Limb (tissue), 2 donors: ENCODE data around the gene INPP5K.
A peak's percentile ranks its signal among the peaks of the same experiment; 100 is the strongest.
"Not testable (repeated sequence)": the region's sequence is repeated elsewhere in the genome, so short reads cannot be mapped to it uniquely, and the experiment has no call there.

Experiments used
- DNase-seq, 2 donors: peaks; one replicate each; pipeline ENCODE4 v3.0.0-alpha.2; 2016; ENCODE audit errors: extremely low spot score in 2 of 2

The INPP5K gene

DNA sequence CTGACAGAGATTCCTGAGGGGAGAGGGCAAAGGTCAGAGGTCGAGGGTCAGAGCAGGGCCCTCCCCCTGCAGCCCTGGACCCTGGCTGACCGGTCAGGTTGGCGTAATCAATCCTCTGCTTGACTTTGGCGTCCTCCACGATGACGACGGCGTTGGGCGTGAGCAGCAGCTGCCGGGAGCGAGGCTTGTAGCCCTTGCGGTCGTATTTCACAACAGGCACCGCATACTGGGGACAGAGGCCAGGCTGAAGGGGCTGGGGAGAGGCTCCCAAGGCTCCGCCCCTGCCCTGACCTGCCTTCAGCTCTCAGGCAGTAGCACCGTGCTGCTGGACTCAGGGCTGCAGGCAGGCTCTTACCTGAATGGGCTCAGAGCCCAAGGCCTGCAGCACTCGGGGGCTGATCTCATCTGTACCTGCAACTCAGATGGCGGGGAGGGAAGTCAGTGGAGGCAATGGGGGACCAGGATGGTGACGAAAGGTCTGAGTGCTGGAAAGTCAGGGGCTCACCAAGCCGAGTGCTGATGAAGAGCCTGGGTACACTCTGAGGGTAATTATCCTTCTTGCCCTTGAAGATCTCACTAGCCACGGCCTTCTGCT is 48.4 kb downstream of the INPP5K start:
- DNase-seq, result no peak

DNA sequence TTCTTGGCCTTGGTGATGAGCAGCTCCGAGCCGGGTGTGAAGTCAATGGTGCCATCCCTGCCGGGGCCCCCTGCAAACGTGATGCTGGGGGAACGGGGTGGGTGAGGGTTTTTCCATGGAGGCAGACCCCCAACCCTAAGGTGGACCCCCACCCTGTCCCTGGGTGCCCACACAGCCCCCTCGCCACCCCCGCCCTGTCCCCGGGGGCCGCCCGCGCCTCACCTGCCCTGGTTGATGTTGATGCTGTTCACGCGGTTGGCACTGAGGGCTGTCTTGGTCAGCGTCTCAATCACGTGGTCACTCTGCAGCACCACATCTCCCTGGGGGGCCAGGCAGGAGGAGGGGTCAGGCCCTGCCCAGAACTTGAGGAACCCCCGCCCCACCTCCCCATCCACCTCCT is 49.2 kb downstream of the INPP5K start:
- DNase-seq, result no peak

DNA sequence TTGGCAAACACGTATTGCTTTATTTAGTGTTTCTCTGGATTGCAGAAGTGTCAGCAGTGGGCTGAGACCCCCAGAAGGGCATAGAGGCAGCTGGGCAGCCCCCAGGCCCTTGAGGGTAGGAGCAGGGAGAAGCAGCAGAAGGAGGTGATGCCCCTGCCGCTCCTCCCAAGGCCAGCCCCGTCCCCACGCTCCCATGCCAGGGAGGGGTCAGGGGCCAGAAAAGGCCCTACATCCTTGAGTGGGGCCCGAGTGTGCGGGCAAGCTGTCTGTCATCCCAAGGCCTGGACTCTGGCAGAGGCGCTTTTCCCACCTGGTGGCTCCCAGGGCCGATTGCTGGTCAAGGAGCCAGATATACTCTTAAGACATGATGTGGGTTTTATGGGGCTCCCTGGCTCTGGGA is 52.2 kb downstream of the INPP5K start:
- DNase-seq, result no peak

DNA sequence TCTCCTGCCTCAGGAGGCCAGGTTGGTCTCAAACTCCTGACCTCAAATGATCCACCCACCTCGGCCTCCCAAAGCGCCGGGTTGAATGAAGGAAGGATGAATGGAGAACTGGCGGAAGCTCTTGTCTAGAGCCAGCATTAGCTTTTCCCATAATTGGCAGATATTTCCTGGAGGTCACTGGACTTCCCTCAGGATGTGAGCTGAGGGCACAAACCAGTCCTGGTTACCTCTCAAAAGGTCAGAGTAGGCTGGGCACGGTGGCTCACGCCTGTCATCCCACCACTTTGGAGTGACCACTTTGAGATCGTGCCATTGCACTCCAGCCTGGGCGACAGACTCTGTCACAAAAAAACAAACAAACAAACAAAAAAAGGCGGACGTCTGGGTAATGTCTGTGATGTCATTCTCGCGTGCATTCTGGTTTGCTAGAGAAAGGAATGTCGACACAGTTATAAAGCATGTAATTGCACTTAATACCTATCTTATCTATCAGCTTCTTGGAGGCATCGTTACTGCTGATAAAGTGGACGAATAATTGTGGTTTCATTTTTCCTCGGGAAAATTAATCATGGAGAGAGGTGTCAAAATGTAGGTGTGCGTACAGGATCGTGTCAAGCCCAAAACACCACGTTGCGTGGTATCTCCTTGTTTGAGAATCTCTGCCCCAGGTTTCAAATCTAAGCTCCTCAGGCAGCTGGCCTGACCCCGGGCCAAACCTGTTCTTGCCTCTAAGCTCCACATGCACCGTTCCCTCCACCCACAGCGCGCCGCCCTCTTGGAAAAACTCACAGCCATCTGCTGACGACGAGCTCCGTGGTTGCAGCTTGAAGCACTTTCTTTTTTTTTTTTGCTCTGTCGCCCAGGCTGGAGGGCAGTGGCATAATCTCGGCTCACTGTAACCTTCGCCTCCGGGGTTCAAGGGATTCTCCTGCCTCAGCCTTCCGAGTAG is 54.0 kb downstream of the INPP5K start:
- DNase-seq, result no peak

DNA sequence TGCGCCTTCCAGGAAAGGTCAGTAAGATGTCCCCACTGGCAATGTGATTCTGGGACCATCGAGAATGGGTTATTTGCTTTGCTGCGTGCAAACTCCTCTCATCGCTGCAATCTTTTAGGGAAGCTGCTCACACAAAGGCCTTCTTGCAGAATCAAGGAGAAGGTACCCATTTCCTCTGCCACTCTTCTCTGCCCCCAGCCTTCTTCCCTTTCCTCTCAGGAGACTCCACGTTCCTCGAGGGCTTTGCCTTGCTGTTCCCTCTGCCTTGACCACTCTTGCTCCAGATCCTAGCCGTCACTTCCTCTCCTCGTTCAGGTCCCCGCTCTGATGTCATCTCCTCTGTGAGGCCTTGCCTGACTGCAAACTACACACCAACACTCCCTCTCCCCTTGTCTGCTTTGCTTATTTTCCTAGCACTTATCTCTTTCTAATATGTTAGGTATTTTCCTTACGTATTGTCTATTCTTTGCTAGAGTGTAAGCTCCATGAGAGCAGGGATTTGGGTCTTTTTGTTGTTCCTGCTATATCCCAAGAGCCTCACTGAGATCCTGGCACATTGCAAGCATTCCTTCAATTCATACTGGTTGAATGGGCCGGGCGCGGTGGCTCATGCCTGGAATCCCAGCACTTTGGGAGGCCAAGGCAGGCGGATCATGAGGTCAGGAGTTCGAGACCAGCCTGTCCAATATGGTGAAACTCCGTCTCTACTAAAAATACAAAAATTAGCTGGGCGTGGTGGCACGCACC is 55.0 kb downstream of the INPP5K start:
- DNase-seq, result no peak

DNA sequence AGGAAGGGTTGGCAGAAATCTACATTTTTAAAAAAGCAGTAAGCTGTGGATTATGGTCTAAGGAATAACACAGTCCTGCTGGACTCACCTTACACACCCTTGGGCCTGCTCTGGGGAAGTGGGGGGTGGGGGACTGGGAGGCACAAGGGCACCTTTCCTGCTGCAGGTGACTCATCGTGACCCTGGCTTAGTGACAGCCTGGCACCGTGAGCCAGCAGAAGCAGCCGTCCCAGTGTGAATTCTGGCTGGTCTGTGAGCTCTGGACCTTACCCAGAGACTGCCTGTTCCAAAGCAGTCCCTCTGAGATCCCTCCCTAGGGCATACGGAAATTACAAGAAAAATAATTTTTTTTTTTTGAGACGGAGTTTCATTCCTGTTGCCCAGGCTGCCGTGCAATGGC is 56.2 kb downstream of the INPP5K start:
- no peak for DNase-seq

DNA sequence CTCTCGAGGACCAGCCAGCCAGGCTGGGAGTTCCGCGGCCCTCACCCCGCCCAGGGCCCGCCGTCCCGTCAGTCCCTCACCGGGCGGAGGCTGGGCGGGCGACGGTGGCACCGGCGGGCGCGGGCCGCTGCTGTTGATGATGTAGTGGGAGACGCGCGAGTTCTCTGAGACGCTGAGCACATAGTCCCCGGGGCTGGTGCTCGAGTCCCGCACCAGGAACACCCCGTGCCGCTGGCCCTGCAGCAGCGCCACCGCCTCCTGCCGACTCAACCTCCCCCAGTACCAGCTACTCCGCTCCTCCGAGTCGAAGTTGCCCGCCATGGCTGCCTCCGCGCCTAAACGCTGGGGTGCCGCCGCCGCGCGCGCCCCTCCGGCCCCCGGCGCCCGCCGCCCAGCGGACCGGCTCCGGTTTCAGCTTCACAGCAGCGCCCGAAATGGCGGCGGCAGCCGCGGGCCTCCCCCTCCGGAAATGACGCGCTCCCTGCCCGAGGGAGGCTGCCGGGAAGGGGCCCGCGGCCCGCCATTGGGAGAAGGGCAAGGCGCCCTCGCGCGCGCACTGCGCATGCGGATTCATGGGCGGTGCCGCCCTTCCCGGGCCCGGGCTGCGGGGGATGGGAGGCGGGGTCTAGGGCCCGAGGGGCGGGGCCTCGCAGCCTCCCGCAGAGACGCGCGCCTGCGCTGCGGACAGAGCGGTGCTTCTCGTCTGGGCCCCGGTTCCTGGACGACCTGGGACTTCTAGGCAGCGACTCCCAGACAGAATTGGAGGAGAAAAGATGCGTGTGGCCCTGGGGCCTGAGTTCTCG is 60.4 kb downstream of the INPP5K start, which contains the start of gene CRK:
TSS of gene CRK (minus strand) at position 436 of the 803 bp plus-strand sequence. CDS start at position 321, 115 bp downstream.
- DNase-seq, result peak; percentile 96 to 99

DNA sequence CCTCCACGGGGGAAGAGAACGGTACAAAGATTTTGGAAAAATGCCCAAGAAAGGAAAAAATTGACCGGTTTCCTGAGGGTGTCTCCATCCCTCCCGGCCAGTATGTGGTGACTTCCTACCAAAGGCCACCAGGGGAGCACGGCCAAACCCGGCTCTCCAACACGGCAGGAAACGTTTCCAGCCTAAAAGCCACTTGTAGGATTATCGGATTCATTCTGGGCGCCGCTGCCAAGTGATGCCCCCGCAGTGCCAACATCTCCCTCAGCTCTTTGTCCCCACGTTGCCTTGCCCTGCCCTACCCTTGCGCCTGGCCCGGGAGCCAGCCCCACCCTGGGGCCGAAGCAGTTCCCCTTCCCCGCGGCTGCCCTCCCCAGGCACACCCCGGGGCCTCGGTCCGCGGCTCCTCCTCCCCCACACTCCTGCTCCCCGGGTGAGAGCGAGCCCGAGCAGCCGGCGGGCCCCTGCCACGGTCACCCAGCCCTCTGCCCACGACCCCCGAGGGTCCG is 61.1 kb downstream of the INPP5K start:
- peak; percentile 49 to 72 for DNase-seq

DNA sequence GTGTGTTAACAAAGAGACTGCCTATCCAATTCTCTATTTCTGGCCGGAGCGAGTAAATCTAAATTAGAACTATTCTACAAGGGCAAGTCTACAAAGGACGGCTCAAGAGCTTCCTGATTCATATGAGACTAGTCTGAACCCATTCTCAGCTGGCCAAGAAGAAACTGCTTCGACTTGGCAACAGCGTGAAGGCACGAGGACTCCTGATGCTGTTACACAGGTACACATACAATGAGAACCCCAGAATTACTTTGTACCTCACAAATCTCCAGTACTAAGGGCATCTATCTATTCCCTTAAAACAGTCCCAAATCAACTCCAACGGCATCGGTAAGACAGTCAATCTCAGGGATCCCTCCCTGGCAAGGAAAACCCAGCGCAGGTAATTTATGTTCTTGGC is 61.9 kb downstream of the INPP5K start:
- DNase-seq, result no peak

DNA sequence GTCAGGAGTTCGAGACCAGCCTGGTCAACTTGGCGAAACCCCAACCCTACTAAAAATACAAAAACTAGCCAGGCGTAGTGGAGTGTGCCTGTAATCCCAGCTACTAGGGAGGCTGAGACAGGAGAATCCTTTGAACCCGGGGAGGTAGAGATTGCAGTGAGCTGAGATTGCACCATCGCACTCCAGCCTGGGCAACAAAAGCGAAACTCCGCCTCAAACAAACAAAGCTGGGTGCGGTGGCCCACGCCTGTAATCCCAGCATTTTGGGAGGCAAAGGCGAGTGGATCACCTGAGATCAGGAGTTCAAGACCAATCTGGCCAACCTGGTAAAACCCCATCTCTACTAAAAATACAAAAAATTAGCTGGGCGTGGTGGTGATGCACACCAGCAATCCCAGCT is 62.7 kb downstream of the INPP5K start:
- not testable (repeated sequence) for DNase-seq

DNA sequence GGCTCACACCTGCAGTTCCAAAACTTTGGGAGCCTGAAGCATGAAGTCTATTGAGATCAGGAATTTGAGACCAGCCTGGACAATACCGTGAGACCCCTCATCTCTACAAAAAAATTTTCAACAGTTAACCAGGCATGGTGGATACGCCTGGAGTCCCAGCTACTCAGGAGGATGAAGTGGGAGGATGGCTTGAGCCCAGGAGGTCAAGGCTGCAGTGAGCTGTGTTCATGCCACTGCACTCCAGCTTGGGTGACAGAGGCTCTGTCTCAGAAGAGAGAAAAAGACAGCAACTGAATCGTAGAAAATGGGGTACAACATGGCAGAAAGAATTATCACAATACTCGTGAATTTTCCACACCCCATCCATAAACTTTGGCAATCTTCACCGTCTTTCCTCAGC is 63.6 kb downstream of the INPP5K start:
- no peak for DNase-seq

DNA sequence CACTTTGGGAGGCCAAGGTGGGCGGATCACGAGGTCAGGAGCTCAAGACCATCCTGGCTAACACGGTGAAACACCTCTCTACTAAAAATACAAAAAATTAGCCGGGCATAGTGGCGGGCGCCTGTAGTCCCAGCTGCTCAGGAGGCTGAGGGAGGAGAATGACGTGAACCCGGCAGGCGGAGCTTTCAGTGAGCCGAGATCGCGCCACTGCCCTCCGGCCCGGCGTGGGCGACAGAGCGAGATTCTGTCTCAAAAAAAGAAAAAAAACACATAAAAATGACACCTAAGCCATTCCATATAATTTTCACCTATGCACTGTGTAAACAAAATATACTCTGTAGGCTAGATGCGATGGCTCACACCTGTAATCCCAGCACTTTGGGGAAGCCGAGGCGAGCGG is 66.2 kb downstream of the INPP5K start:
- DNase-seq, result not testable (repeated sequence)

DNA sequence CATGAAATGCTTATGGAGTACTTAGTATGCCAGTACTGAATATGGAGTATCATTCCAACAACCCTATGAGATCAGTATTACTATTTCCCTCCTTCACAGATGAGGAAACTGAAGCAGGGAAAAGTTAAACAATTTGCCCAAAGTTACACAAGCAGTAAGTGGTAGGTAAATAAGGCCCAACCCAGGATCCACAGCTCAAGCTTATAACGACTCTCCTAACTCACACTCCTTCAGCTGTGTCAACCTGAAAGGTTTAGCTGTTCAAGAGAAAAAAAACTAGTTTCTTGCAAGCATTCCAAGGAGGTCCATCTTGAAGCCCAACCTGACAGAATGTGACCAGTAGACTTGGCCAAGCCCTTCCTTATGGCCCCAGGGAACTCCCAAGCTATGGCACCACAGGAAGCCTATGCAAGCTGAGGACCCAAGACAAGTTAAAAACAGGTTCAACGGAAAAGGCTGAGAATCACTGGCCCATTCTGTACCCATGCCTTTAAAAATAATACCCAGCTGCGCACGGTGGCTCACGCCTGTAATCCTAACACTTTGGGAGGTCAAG is 66.9 kb downstream of the INPP5K start:
- no peak for DNase-seq

DNA sequence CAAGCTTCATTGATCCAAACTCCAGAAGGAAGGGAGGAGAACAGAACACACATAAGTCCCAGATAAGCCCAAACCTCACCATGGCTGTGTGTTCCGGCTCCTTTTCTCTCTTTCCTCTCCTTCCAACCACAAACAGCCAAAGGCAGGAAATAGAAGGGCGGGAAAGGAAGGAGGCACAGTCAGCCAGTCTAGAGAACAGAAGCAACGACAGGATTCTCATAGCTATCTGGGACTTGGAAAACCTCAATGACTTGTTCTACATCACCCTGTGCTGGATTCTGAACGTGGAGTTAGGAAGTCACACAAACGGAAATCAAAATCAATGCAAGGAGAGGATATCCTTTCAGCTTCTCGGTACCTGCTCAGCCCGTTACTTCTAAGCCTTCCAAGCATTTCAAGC is 69.4 kb downstream of the INPP5K start:
- DNase-seq, result no peak

DNA sequence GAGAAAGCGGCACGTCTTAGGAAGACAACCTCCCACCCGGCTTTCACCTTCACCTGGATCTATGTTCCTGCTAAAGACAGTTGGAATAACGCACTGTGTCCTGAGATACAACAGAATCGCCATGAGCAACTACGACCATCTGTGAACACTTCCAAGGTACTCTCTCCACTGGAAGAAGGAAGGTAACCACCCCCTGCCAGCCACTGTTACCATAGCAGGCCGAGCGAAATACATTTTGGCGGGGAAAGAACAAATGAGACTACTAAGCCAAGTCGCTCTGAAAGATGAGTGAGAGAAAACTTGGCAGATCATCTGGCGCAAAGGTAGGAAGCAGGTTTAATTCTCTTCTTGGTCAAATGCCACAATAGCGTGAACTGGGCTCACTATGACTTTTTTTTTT is 70.2 kb downstream of the INPP5K start:
- no peak for DNase-seq

DNA sequence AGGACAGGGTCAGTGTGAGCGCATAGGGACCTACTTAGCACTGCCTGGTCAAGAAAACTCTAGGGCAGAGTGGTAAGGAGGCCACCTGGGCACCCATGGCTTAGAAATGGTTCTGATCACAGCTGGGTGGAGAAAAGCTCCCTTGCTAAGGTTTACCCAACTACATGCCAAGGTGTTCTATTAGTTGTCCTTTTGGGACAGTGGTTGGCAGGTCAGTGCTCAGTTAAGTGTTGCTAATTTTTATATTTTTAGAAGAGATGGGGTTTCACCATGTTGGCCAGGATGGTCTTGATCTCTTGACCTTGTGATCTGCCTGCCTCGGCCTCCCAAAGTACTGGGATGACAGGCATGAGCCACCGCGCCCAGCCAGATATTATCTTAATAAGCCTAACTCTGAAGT is 70.7 kb downstream of the INPP5K start:
- DNase-seq, result not testable (repeated sequence)
